HCT116 (cell line): ENCODE data around the gene BPIFA1. TPM values are rescaled to one million over a fixed set of nuclear protein-coding genes. Genes with fewer than 3 reads are reported as not detected.

Experiments
- ATAC-seq: fragments of 200-7000 bp; cut with Tn5 transposase; 2 replicates; pipeline ENCODE4 v1.9.1; 2020; ENCODE audit warnings: mild to moderate bottlenecking, moderate library complexity
- BruUV-seq: library from RNA; stranded (reverse); fragments of 400-500 nt; replicated peaks from 2 replicates; lab custom pipeline; 2021; lab: Mats Ljungman, UMichigan
- CTCF ChIA-PET: fragments of 300-600 bp; sonication (Branson Sonifier 250); formaldehyde crosslinking; loops from one replicate; lab custom pipeline; 2021; ENCODE audit warnings: antibody characterized with exemption; lab: Charles Lee
- POLR2A ChIA-PET: fragments of 300-600, 350-600 bp; sonication (Branson Sonifier 250); formaldehyde crosslinking; loops from one replicate; lab custom pipeline; 2021; ENCODE audit warnings: antibody characterized with exemption; lab: Charles Lee
- RAD21 ChIA-PET, 2 experiments: fragments of 300-600 bp; sonication (Branson Sonifier 250); formaldehyde crosslinking; loops; one replicate each; lab custom pipeline; 2023; ENCODE audit warnings: low total read pairs in 2 of 2; ENCODE audit not compliant: uncharacterized antibody in 2 of 2, unreplicated experiment in 2 of 2, low non-redundant PET in 1 of 2; lab: Charles Lee
- DNase-seq: peaks from one replicate; pipeline ENCODE4 v3.0.0-alpha.2; 2010; ENCODE audit warnings: low read depth, low spot score
- H2AFZ ChIP-seq: fragments of 200-600 bp; shearing (Covaris generic), sonication (generic); 2 replicates; pipeline ENCODE4 v1.6.1; 2017; ENCODE audit warnings: low read depth, mixed run types, mixed read lengths, antibody characterized with exemption, low read length; ENCODE audit not compliant: poor library complexity, severe bottlenecking
- H3K27ac ChIP-seq: 2 replicates; pipeline ENCODE4 v1.5.1; 2012; ENCODE audit warnings: low read depth, low read length
- H3K27me3 ChIP-seq: fragments of 200-600 bp; sonication (generic); 2 replicates; pipeline ENCODE4 v1.6.1; 2016; ENCODE audit warnings: mixed run types, low read length, mixed read lengths; ENCODE audit not compliant: insufficient read depth
- H3K36me3 ChIP-seq, 2 experiments: fragments of 200-500 bp in 1 of 2; fragments of 200-600 bp in 1 of 2; sonication (Bioruptor generic) in 1 of 2; sonication (generic) in 1 of 2; 2 replicates each; pipeline versions ENCODE4 v1.5.1 to v1.6.1; 2014 to 2016; ENCODE audit warnings: low read length in 2 of 2, inconsistent platforms in 1 of 2, mixed read lengths in 1 of 2, mixed run types in 1 of 2; ENCODE audit not compliant: insufficient read depth in 2 of 2, control insufficient read depth in 1 of 2
- H3K4me1 ChIP-seq, 2 experiments: fragments of 200-600 bp in 1 of 2; sonication (generic) in 1 of 2; 2 replicates each; pipeline versions ENCODE4 v1.5.1 to v1.6.1; 2012 to 2017; ENCODE audit warnings: low read length in 2 of 2, inconsistent platforms in 1 of 2, mild to moderate bottlenecking in 1 of 2, mixed read lengths in 1 of 2, mixed run types in 1 of 2, moderate library complexity in 1 of 2; ENCODE audit not compliant: insufficient read depth in 2 of 2, control insufficient read depth in 1 of 2
- H3K4me2 ChIP-seq: fragments of 200-600 bp; sonication (generic); 2 replicates; pipeline ENCODE4 v1.6.1; 2017; ENCODE audit warnings: mixed run types, low read length, mixed read lengths
- H3K4me3 ChIP-seq, 2 experiments: fragments of 200-600 bp in 1 of 2; sonication (generic) in 1 of 2; replicated peaks in 1 of 2; 2 replicates each; pipeline ENCODE4 v1.5.1; 2011 to 2016; ENCODE audit warnings: low read length in 2 of 2, control low read depth in 1 of 2, low read depth in 1 of 2, mild to moderate bottlenecking in 1 of 2, mixed read lengths in 1 of 2, mixed run types in 1 of 2
- H3K79me2 ChIP-seq: fragments of 200-600 bp; sonication (generic); 2 replicates; pipeline ENCODE4 v1.6.1; 2017; ENCODE audit warnings: mild to moderate bottlenecking, mixed run types, low read length, moderate library complexity, mixed read lengths; ENCODE audit not compliant: insufficient read depth
- H3K9ac ChIP-seq: fragments of 200-600 bp; sonication (generic); 2 replicates; pipeline ENCODE4 v1.6.1; 2016; ENCODE audit warnings: low read length, mixed read lengths
- H3K9me2 ChIP-seq: fragments of 200-600 bp; sonication (generic), shearing (Covaris generic); 2 replicates; pipeline ENCODE4 v1.6.1; 2017; ENCODE audit warnings: mixed run types, mild to moderate bottlenecking, moderate library complexity; ENCODE audit not compliant: insufficient read depth
- H3K9me3 ChIP-seq, 2 experiments: fragments of 200-500 bp in 1 of 2; fragments of 200-600 bp in 1 of 2; sonication (Bioruptor generic) in 1 of 2; sonication (generic) in 1 of 2; 2 replicates each; pipeline ENCODE4 v1.6.1; 2014 to 2017; ENCODE audit warnings: low read length in 2 of 2, mixed read lengths in 2 of 2, inconsistent platforms in 1 of 2, low read depth in 1 of 2, mild to moderate bottlenecking in 1 of 2, mixed run types in 1 of 2, moderate library complexity in 1 of 2; ENCODE audit not compliant: control insufficient read depth in 1 of 2, insufficient read depth in 1 of 2
- H4K20me1 ChIP-seq: fragments of 200-600 bp; sonication (generic), shearing (Covaris generic); 2 replicates; pipeline ENCODE4 v1.6.1; 2017; ENCODE audit warnings: mixed run types, mild to moderate bottlenecking, moderate library complexity; ENCODE audit not compliant: insufficient read depth
- ELF1 ChIP-seq: IDR thresholded peaks from 2 replicates; pipeline ENCODE4 v1.6.1; 2012; ENCODE audit warnings: low read depth, borderline replicate concordance
- EZH2 ChIP-seq: fragments of 200-600 bp; sonication (generic); IDR thresholded peaks from 2 replicates; pipeline ENCODE4 v1.6.1; 2017; ENCODE audit warnings: antibody characterized with exemption, mixed run types
- EZH2phosphoT487 ChIP-seq: fragments of 200-600 bp; IDR thresholded peaks from 2 replicates; pipeline ENCODE4 v1.6.1; 2018; ENCODE audit warnings: antibody characterized with exemption, borderline replicate concordance
- FOSL1 ChIP-seq: IDR thresholded peaks from 2 replicates; pipeline ENCODE4 v1.6.1; 2012; ENCODE audit warnings: low read depth
- POLR2A ChIP-seq: IDR thresholded peaks from 2 replicates; pipeline ENCODE4 v1.7.0; 2011; ENCODE audit warnings: borderline replicate concordance; ENCODE audit not compliant: insufficient read depth, insufficient read length; ENCODE audit errors: extremely low read depth
- ZFX ChIP-seq: fragments of 450-650 bp; IDR thresholded peaks from 2 replicates; pipeline ENCODE4 v1.6.1; 2017
- intact Hi-C: fragments of 100-400 bp; cut with micrococcal nuclease; formaldehyde crosslinking; loops from 2 replicates; pipeline ENCODE4 v1.10.0; 2022
- total RNA-seq: library from RNA; stranded (reverse); gene quantifications from one replicate; pipeline ENCODE4 v1.2.1, GENCODE V29; 2021; ENCODE audit not compliant: unreplicated experiment
- TF ChIP-seq, protein P1 (sequence below): IDR thresholded peaks from 2 replicates; pipeline ENCODE4 v1.6.1; 2012; ENCODE audit warnings: low read depth
- TF ChIP-seq, protein P2 (sequence below): IDR thresholded peaks from 2 replicates; pipeline ENCODE4 v1.6.1; 2012
- TF ChIP-seq, protein P3 (sequence below): IDR thresholded peaks from 2 replicates; pipeline ENCODE4 v1.6.1; 2012

BPIFA1 gene
- total RNA-seq, 1 experiment from 2014 or later = not detected

DNA sequence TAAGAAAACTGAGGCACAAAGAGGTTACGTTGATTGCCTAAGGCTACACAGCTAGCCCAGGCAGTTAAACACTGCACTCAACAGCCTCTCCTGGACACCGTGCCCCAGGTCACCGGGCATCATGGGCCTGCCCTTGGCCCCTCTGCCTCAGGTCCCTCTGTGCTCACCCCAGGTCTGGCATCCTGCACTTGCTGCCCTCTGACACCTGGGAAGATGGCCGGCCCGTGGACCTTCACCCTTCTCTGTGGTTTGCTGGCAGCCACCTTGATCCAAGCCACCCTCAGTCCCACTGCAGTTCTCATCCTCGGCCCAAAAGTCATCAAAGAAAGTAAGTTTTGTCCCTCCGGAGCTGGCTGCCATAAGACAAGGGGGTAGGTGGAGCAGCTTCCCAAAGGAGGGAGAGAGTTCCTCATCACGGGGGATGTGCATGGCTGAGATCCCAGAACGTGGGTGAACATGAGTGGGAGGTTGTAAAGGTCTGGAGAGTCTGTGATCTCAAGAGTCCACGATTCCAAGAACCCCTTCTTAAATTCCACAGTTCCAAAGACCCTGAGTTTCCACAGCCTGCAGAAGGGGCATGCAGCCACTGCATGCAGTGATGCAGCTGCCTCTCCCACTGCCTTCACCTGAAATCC is 50.2 kb downstream of the BPIFA1 start:
- no TSS peak for BruUV-seq
- CTCF ChIA-PET = interaction anchor here (0.9 kb wide), 1 partner anchor 75 kb away, joined by 3 read pairs; no protein-coding TSS in a partner anchor
- no peak overlapping the region for H3K9ac ChIP-seq

More for the DNA sequence above, 50.2 kb downstream of the BPIFA1 start:
- RAD21 ChIA-PET = no interaction called here
- ATAC-seq = no peak
- no peak overlapping the region for H3K27ac ChIP-seq
- TF ChIP-seq, protein P1, sequence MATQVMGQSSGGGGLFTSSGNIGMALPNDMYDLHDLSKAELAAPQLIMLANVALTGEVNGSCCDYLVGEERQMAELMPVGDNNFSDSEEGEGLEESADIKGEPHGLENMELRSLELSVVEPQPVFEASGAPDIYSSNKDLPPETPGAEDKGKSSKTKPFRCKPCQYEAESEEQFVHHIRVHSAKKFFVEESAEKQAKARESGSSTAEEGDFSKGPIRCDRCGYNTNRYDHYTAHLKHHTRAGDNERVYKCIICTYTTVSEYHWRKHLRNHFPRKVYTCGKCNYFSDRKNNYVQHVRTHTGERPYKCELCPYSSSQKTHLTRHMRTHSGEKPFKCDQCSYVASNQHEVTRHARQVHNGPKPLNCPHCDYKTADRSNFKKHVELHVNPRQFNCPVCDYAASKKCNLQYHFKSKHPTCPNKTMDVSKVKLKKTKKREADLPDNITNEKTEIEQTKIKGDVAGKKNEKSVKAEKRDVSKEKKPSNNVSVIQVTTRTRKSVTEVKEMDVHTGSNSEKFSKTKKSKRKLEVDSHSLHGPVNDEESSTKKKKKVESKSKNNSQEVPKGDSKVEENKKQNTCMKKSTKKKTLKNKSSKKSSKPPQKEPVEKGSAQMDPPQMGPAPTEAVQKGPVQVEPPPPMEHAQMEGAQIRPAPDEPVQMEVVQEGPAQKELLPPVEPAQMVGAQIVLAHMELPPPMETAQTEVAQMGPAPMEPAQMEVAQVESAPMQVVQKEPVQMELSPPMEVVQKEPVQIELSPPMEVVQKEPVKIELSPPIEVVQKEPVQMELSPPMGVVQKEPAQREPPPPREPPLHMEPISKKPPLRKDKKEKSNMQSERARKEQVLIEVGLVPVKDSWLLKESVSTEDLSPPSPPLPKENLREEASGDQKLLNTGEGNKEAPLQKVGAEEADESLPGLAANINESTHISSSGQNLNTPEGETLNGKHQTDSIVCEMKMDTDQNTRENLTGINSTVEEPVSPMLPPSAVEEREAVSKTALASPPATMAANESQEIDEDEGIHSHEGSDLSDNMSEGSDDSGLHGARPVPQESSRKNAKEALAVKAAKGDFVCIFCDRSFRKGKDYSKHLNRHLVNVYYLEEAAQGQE = no peak
- no peak for TF ChIP-seq ZFX
- no peak for TF ChIP-seq EZH2phosphoT487
- TF ChIP-seq ELF1 = no peak
- no peak for TF ChIP-seq EZH2
- no peak for TF ChIP-seq POLR2A
- TF ChIP-seq, protein P2, sequence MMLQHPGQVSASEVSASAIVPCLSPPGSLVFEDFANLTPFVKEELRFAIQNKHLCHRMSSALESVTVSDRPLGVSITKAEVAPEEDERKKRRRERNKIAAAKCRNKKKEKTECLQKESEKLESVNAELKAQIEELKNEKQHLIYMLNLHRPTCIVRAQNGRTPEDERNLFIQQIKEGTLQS = no peak
- no peak for TF ChIP-seq FOSL1
- TF ChIP-seq, protein P3, sequence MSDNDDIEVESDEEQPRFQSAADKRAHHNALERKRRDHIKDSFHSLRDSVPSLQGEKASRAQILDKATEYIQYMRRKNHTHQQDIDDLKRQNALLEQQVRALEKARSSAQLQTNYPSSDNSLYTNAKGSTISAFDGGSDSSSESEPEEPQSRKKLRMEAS = no peak
- H3K79me2 ChIP-seq = no peaks in the 10 kb centered on the region
- intact Hi-C loops = no loop called here
- no peaks in the 10 kb centered on the region for H3K9me3 ChIP-seq
- no peak overlapping the region for H3K4me3 ChIP-seq
- H3K9me2 ChIP-seq = no peaks in the 10 kb centered on the region
- peaks cover 26% of the 10 kb centered on the region; the same call in 1 of the 2 replicates for H3K27me3 ChIP-seq
- DNase-seq = no peak
- POLR2A ChIA-PET = no interaction called here
- H3K4me1 ChIP-seq = peaks cover 8 to 11% of the 10 kb centered on the region in 2 experiments; a peak in 3 of 4 replicates
- no peaks in the 10 kb centered on the region for H3K36me3 ChIP-seq
- no peaks in the 10 kb centered on the region for H4K20me1 ChIP-seq
- H2AFZ ChIP-seq = no peak overlapping the region
- no peak overlapping the region for H3K4me2 ChIP-seq
